Upper lobe of left lung (tissue), 4 donors: ENCODE measurements around the gene BEST2.

Experiments used
- CTCF ChIP-seq, 6 experiments: fragments of 450-650 bp in 4 of 6; fragments of 200-600 bp in 2 of 6; sonication (generic) in 2 of 6; IDR thresholded peaks; one replicate each; pipeline ENCODE4 v1.5.1; 2016 to 2019; ENCODE audit warnings: antibody characterized with exemption in 6 of 6
- EP300 ChIP-seq, 4 donors: sonication (generic); formaldehyde crosslinking; IDR thresholded peaks; one replicate each; pipeline ENCODE4 v1.5.1; 2017; ENCODE audit warnings: antibody characterized with exemption in 4 of 4, control low read depth in 2 of 4
- POLR2A ChIP-seq, 4 donors: fragments of 450-650 bp; IDR thresholded peaks; one replicate each; pipeline ENCODE4 v1.5.1; 2016 to 2017; ENCODE audit warnings: antibody characterized with exemption in 4 of 4, mild to moderate bottlenecking in 2 of 4
- POLR2AphosphoS5 ChIP-seq, 2 donors: sonication (generic); formaldehyde crosslinking; IDR thresholded peaks; one replicate each; pipeline ENCODE4 v1.5.1; 2017; ENCODE audit warnings: antibody characterized with exemption in 2 of 2

- no peak for TF ChIP-seq CTCF (IDR thresholded peaks at IDR 0.05)
- no peak for TF ChIP-seq EP300 (IDR thresholded peaks at IDR 0.05)
- TF ChIP-seq POLR2A (IDR thresholded peaks at IDR 0.05): no peak
- TF ChIP-seq POLR2AphosphoS5 (IDR thresholded peaks at IDR 0.05): no peak
Observed at GRCh38 chr19:12711187-12711586, 40.4 kb upstream of the BEST2 start.
